Prostate gland (tissue), 2 donors: ENCODE measurements around the gene PYROXD2. TPM values are rescaled to one million over a fixed set of nuclear protein-coding genes. Genes with fewer than 3 reads are reported as not detected.

ENCODE experiments used
- DNase-seq: peaks from one replicate; pipeline ENCODE4 v3.0.0-alpha.2; 2019; ENCODE audit warnings: low spot score
- H3K27ac ChIP-seq, 2 donors: fragments of 200-600 bp; sonication (generic); 2 replicates each; pipeline ENCODE4 v1.5.1; 2017 to 2019
- H3K27me3 ChIP-seq: fragments of 200-600 bp; sonication (generic); replicated peaks from 2 replicates; pipeline ENCODE4 v1.5.1; 2019; ENCODE audit not compliant: insufficient read depth
- H3K36me3 ChIP-seq, 2 donors: fragments of 200-600 bp; sonication (generic); 1 replicate in 1 of 2; 2 replicates in 1 of 2; pipeline versions ENCODE4 v1.5.1 to v1.8.1; 2017 to 2019
- H3K4me1 ChIP-seq: fragments of 200-600 bp; sonication (generic); replicated peaks from 2 replicates; pipeline ENCODE4 v1.5.1; 2019
- H3K4me3 ChIP-seq, 2 donors: fragments of 200-600 bp; sonication (generic); 2 replicates each; pipeline ENCODE4 v1.5.1; 2017 to 2019
- H3K9me3 ChIP-seq: fragments of 200-600 bp; sonication (generic); 2 replicates; pipeline ENCODE4 v1.5.1; 2017
- CTCF ChIP-seq, 4 experiments: fragments of 200-600 bp in 2 of 4; fragments of 450-650 bp in 2 of 4; sonication (generic) in 2 of 4; IDR thresholded peaks; 1 replicate in 3 of 4; 2 replicates in 1 of 4; pipeline ENCODE4 v1.5.1; 2016 to 2019; ENCODE audit warnings: antibody characterized with exemption in 4 of 4, mild to moderate bottlenecking in 2 of 4, moderate library complexity in 2 of 4
- POLR2A ChIP-seq: fragments of 450-650 bp; IDR thresholded peaks from one replicate; pipeline ENCODE4 v1.6.1; 2016; ENCODE audit warnings: antibody characterized with exemption, mild to moderate bottlenecking
- POLR2AphosphoS5 ChIP-seq: sonication (generic); formaldehyde crosslinking; IDR thresholded peaks from one replicate; pipeline ENCODE4 v1.6.1; 2017; ENCODE audit warnings: antibody characterized with exemption
- WGBS: methylation state at CpG from one replicate; pipeline ENCODE4 v1.1.5; 2018; 5-methylcytosine and 5-hydroxymethylcytosine counted together
- intact Hi-C: fragments of 100-400 bp; cut with DNase I; formaldehyde crosslinking; loops from one replicate; pipeline ENCODE4 v1.14.2; 2022
- total RNA-seq, 2 donors: library from RNA; depleted of rRNA; stranded (reverse); fragments of >200 nt; gene quantifications; one replicate each; pipeline ENCODE4 v1.1.0, GENCODE V29; 2016

The PYROXD2 gene
- total RNA-seq = 10 to 100 TPM; 15.0 to 21.6 TPM

GRCh38 chr10:98414932-98415730 is at the start of gene PYROXD2:
PYROXD2 (minus strand) TSS chr10:98415182; CDS start chr10:98415135, 47 bp downstream.
- WGBS = 29% methylated on average over 25 of the region's 25 CpGs
- TF ChIP-seq POLR2A (peak; percentile 80), CTCF (IDR thresholded peaks at IDR 0.05) (no peak), POLR2AphosphoS5 (peak; percentile 88)
- Histone ChIP-seq H3K36me3 (no peaks in the 10 kb centered on the region), H3K27ac (peak within 1 kb of the TSS; percentile 63 to 64), H3K9me3 (no peaks in the 10 kb centered on the region), H3K27me3 (no peaks in the 10 kb centered on the region), H3K4me1 (no peaks in the 10 kb centered on the region), H3K4me3 (peak within 1 kb of the TSS; percentile 40 to 47)
- DNase-seq = peak; percentile 88
- intact Hi-C loops = no loop called here

- WGBS = 84% methylated on average over 8 of the region's 8 CpGs
- TF ChIP-seq POLR2AphosphoS5 (no peak), CTCF (IDR thresholded peaks at IDR 0.05) (no peak), POLR2A (no peak)
- no peaks in the 10 kb centered on the region for H3K27me3 ChIP-seq
- H3K27ac ChIP-seq = no peak overlapping the region
- H3K4me3 ChIP-seq = no peak overlapping the region
- no peak for DNase-seq
- no peaks in the 10 kb centered on the region for H3K9me3 ChIP-seq
- intact Hi-C loops = no loop called here
- H3K36me3 ChIP-seq = no peaks in the 10 kb centered on the region
- H3K4me1 ChIP-seq = no peaks in the 10 kb centered on the region
Observed at GRCh38 chr10:98463976-98464754, 49.2 kb upstream of the PYROXD2 start.

GRCh38 chr10:98463016-98463415 is 48.0 kb upstream of the PYROXD2 start:
- intact Hi-C loops = no loop called here
- DNase-seq = no peak
- no peak overlapping the region for H3K4me3 ChIP-seq
- WGBS = 94% methylated on average over 6 of the region's 6 CpGs
- no peaks in the 10 kb centered on the region for H3K27me3 ChIP-seq
- no peaks in the 10 kb centered on the region for H3K36me3 ChIP-seq
- TF ChIP-seq POLR2A = no peak
- no peak for TF ChIP-seq POLR2AphosphoS5
- no peak for TF ChIP-seq CTCF (IDR thresholded peaks at IDR 0.05)
- no peaks in the 10 kb centered on the region for H3K4me1 ChIP-seq
- H3K9me3 ChIP-seq = no peaks in the 10 kb centered on the region
- H3K27ac ChIP-seq = no peak overlapping the region

- no peak for DNase-seq
- WGBS = 96% methylated on average over 3 of the region's 3 CpGs
- Histone ChIP-seq H3K9me3 (no peaks in the 10 kb centered on the region), H3K36me3 (no peaks in the 10 kb centered on the region), H3K4me3 (no peak overlapping the region), H3K27ac (no peak overlapping the region), H3K27me3 (no peaks in the 10 kb centered on the region), H3K4me1 (no peaks in the 10 kb centered on the region)
- intact Hi-C loops = no loop called here
- TF ChIP-seq CTCF (IDR thresholded peaks at IDR 0.05) = no peak
- no peak for TF ChIP-seq POLR2A
- no peak for TF ChIP-seq POLR2AphosphoS5
Observed at GRCh38 chr10:98461500-98461842, 46.5 kb upstream of the PYROXD2 start.
